SK-N-SH (cell line): ENCODE results near the gene JPT2.

ENCODE experiments used
- EZH2phosphoT487 ChIP-seq: fragments of 200-600 bp; sonication (generic); IDR thresholded peaks from 2 replicates; pipeline ENCODE4 v1.6.1; 2017; ENCODE audit warnings: low read depth, mixed run types, mild to moderate bottlenecking, antibody characterized with exemption, moderate library complexity, borderline replicate concordance
- FOXJ3 ChIP-seq: sonication (generic); formaldehyde crosslinking; IDR thresholded peaks from 2 replicates; pipeline ENCODE4 v1.5.1; 2020; ENCODE audit warnings: mild to moderate bottlenecking, missing genetic modification reagents
- RFX5 ChIP-seq: IDR thresholded peaks from 2 replicates; pipeline ENCODE4 v1.6.1; 2012; ENCODE audit warnings: mild to moderate bottlenecking, improper control_type of control experiment, low read length
- SMC3 ChIP-seq: IDR thresholded peaks from 2 replicates; pipeline ENCODE4 v1.6.1; 2012; ENCODE audit warnings: low read depth, low read length, improper control_type of control experiment
- TAF1 ChIP-seq: IDR thresholded peaks from 2 replicates; pipeline ENCODE4 v1.6.1; 2012; ENCODE audit warnings: low read depth, mild to moderate bottlenecking, low read length, moderate library complexity, borderline replicate concordance
- TEAD4 ChIP-seq: IDR thresholded peaks from 2 replicates; pipeline ENCODE4 v1.4.0; 2012; ENCODE audit warnings: mild to moderate bottlenecking, borderline replicate concordance; ENCODE audit not compliant: insufficient read depth
- TF ChIP-seq, protein P1 (sequence below): fragments of 200-600 bp; sonication (generic); IDR thresholded peaks from 2 replicates; pipeline ENCODE4 v1.6.1; 2017; ENCODE audit warnings: antibody characterized with exemption, mild to moderate bottlenecking, moderate library complexity
- TF ChIP-seq, protein P2 (sequence below): IDR thresholded peaks from 2 replicates; pipeline ENCODE4 v1.4.0; 2012; ENCODE audit warnings: low read depth

DNA sequence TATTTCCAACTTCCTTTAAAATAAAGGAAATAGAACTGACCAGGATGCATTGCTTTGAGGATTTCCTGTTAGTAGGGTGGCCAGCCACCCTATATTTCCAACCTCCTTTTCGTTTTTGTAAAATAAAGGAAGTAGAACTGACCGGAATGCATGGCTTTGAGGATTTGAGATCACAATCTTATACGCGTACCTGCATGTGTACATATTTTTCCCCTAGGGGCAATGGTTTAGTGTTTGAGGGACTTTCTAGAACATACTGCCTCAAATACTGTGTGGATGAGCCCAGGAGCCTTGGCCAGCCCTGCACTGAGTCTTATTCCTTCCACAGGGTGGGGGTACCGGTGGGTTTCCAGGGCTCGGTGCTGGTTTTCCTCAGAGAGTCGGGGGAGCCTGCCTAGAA lies 53.5 kb downstream of the JPT2 start:
- TF ChIP-seq SMC3 (no peak), TAF1 (no peak), TEAD4 (no peak), EZH2phosphoT487 (no peak), RFX5 (no peak), FOXJ3 (CRISPR knock-in tag) (no peak)
- TF ChIP-seq, protein P1, sequence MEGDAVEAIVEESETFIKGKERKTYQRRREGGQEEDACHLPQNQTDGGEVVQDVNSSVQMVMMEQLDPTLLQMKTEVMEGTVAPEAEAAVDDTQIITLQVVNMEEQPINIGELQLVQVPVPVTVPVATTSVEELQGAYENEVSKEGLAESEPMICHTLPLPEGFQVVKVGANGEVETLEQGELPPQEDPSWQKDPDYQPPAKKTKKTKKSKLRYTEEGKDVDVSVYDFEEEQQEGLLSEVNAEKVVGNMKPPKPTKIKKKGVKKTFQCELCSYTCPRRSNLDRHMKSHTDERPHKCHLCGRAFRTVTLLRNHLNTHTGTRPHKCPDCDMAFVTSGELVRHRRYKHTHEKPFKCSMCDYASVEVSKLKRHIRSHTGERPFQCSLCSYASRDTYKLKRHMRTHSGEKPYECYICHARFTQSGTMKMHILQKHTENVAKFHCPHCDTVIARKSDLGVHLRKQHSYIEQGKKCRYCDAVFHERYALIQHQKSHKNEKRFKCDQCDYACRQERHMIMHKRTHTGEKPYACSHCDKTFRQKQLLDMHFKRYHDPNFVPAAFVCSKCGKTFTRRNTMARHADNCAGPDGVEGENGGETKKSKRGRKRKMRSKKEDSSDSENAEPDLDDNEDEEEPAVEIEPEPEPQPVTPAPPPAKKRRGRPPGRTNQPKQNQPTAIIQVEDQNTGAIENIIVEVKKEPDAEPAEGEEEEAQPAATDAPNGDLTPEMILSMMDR = no peak
- TF ChIP-seq, protein P2, sequence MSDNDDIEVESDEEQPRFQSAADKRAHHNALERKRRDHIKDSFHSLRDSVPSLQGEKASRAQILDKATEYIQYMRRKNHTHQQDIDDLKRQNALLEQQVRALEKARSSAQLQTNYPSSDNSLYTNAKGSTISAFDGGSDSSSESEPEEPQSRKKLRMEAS = no peak
